Hepatocyte (in vitro differentiated cells): ENCODE measurements around the gene CDON.

Experiments
- EZH2phosphoT487 ChIP-seq: fragments of 200-600 bp; sonication (generic); IDR thresholded peaks from one replicate; pipeline ENCODE4 v1.6.1; 2018; ENCODE audit warnings: antibody characterized with exemption, mild to moderate bottlenecking, low read depth, moderate library complexity; ENCODE audit not compliant: unreplicated experiment, severe bottlenecking
- TF ChIP-seq, protein P1 (sequence below): fragments of 200-600 bp; sonication (generic); IDR thresholded peaks from 2 replicates; pipeline ENCODE4 v1.5.1; 2016; ENCODE audit warnings: antibody characterized with exemption, mild to moderate bottlenecking; ENCODE audit not compliant: poor library complexity

DNA sequence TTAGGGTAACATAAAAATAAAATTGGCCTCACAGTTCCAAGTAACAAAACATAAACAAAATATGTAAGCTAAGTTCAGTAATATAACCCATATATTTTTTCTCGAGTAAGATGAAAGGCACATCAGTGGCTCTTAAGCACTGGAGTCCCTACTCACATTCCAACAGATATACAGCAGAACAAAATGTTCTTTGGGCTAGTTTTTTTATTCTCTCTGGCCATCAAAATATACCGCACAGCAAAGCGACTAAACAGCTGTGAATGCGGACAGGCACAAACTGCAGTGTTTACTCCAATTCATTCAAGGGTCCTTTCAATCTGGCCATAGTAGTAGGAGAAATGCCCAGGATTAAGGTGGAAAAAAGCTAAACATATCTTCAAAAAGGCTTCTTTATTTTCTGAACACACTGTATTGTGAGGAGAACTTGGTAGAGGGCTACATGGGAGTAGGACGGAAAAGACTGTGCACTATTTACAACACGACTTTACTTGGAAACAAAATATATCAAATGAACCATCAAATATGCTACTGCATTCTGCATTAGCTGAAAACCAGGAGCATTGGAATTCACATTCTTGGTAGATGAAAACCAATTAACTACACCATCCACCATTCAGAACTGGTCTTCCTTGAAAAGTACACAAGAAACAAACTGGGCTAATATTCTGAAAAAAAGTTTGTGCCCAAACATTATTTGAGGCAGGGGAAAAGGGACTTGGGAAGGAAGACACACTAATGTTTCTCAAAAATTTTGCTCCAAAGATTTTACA lies 4.4 kb downstream of the CDON start:
- TF ChIP-seq, protein P1, sequence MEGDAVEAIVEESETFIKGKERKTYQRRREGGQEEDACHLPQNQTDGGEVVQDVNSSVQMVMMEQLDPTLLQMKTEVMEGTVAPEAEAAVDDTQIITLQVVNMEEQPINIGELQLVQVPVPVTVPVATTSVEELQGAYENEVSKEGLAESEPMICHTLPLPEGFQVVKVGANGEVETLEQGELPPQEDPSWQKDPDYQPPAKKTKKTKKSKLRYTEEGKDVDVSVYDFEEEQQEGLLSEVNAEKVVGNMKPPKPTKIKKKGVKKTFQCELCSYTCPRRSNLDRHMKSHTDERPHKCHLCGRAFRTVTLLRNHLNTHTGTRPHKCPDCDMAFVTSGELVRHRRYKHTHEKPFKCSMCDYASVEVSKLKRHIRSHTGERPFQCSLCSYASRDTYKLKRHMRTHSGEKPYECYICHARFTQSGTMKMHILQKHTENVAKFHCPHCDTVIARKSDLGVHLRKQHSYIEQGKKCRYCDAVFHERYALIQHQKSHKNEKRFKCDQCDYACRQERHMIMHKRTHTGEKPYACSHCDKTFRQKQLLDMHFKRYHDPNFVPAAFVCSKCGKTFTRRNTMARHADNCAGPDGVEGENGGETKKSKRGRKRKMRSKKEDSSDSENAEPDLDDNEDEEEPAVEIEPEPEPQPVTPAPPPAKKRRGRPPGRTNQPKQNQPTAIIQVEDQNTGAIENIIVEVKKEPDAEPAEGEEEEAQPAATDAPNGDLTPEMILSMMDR, result no peak
- TF ChIP-seq EZH2phosphoT487, result no peak
